Measurements from ENCODE around the gene SYDE1. TPM values are rescaled to one million over a fixed set of nuclear protein-coding genes. Genes with fewer than 3 reads are reported as not detected.

Gene SYDE1
- total and polyA plus RNA-seq, 10 of the 15 experiments (the other 5 are each of a cell fraction or from before 2014, with no cell fraction given), result not detected

- H3K79me2 ChIP-seq (ENCODE audit: control insufficient read depth, insufficient read depth, low read length), result no peaks in the 10 kb centered on the region
- FAIRE-seq (no peak), DNase-seq (ENCODE audit: low read depth, low spot score) (no peak), ATAC-seq (no peak)
- no peaks in the 10 kb centered on the region for H3K4me1 ChIP-seq (ENCODE audit: control insufficient read depth, insufficient read depth, low read length)
- in situ Hi-C loops (cut with MboI) (no loop called here), intact Hi-C loops (cut with micrococcal nuclease; ENCODE audit: unreplicated experiment) (no loop called here)
- RAD21 ChIA-PET (ENCODE audit: unreplicated experiment), result no interaction called here
- no peak overlapping the region for H2AFZ ChIP-seq (ENCODE audit: control insufficient read depth, low read depth, low read length)
- no peaks in the 10 kb centered on the region; the same call in 2 of the 3 replicates for H3K9me3 ChIP-seq (replicated peaks; ENCODE audit: control insufficient read depth, insufficient read depth, low read length)
- no peak overlapping the region for H3K9ac ChIP-seq (ENCODE audit: control insufficient read depth, insufficient read depth, low read length)
- POLR2A ChIA-PET, result no interaction called here
- no peaks in the 10 kb centered on the region for H4K20me1 ChIP-seq (ENCODE audit: control insufficient read depth, insufficient read depth)
- H3K36me3 ChIP-seq (ENCODE audit: control insufficient read depth in 2 of 2, insufficient read depth in 2 of 2, low read length in 1 of 2), result no peaks in the 10 kb centered on the region
- no TSS peak for BruUV-seq (replicated peaks)
- H3K27ac ChIP-seq (ENCODE audit: control insufficient read depth, insufficient read depth), result no peak overlapping the region
- no peaks in the 10 kb centered on the region for H3K27me3 ChIP-seq (replicated peaks in 1 of 2; ENCODE audit: control insufficient read depth in 2 of 2, insufficient read depth in 2 of 2, low read length in 1 of 2)
- no peak overlapping the region for H3K4me3 ChIP-seq
- SMC1A ChIA-PET (ENCODE audit: uncharacterized antibody, unreplicated experiment), result no interaction called here
- no peak overlapping the region for H3K4me2 ChIP-seq (ENCODE audit: control insufficient read depth, insufficient read depth)
- 36% methylated on average over 3 of the region's 3 CpGs for WGBS (ENCODE audit: insufficient coverage, insufficient replicate concordance, low lambda C conversion rate, missing lambda C conversion rate)
- no peak for TF ChIP-seq HSF1 (IDR thresholded peaks at IDR 0.05; ENCODE audit: low read depth, low read length)
- no peak for TF ChIP-seq TBL1XR1 (IDR thresholded peaks at IDR 0.05; ENCODE audit: low read depth, low read length)
- CTCF ChIA-PET, result interaction anchor here (0.6 to 3.6 kb wide), 3 partner anchors 14 to 207 kb away, joined by 3 to 52 read pairs (median 3); no protein-coding TSS in a partner anchor
These were observed 8.1 kb upstream of the SYDE1 start for GRCh38 chr19:15099017-15099582.

- in situ Hi-C loops (cut with MboI), result no loop called here
- no peak overlapping the region for H3K27ac ChIP-seq (ENCODE audit: control insufficient read depth, insufficient read depth)
- DNase-seq (ENCODE audit: low read depth, low spot score), result no peak
- no peaks in the 10 kb centered on the region; the same call in 2 of the 3 replicates for H3K9me3 ChIP-seq (replicated peaks; ENCODE audit: control insufficient read depth, insufficient read depth, low read length)
- H3K4me1 ChIP-seq (ENCODE audit: control insufficient read depth, insufficient read depth, low read length), result no peaks in the 10 kb centered on the region
- 31% methylated on average over 3 of the region's 3 CpGs for WGBS (ENCODE audit: insufficient coverage, insufficient replicate concordance, low lambda C conversion rate, missing lambda C conversion rate)
- ChIA-PET CTCF (interaction anchor here (0.6 to 3.6 kb wide), 18 partner anchors 9 to 564 kb away, joined by 3 to 52 read pairs (median 4); partner anchors contain the start of genes AKAP8L and OR1I1), RAD21 (ENCODE audit: unreplicated experiment) (interaction anchor here (0.5 to 2.0 kb wide), 4 partner anchors 9 to 500 kb away, joined by 3 to 10 read pairs (median 5); no protein-coding TSS in a partner anchor), POLR2A (no interaction called here), SMC1A (ENCODE audit: uncharacterized antibody, unreplicated experiment) (interaction anchor here (0.7 to 1.9 kb wide), 5 partner anchors 24 to 454 kb away, joined by 3 to 6 read pairs (median 4); a partner anchor contains a TSS)
- intact Hi-C loops (cut with micrococcal nuclease; ENCODE audit: unreplicated experiment), result no loop called here
- H3K27me3 ChIP-seq (replicated peaks in 1 of 2; ENCODE audit: control insufficient read depth in 2 of 2, insufficient read depth in 2 of 2, low read length in 1 of 2), result no peaks in the 10 kb centered on the region
- H3K4me2 ChIP-seq (ENCODE audit: control insufficient read depth, insufficient read depth), result no peak overlapping the region
- H2AFZ ChIP-seq (ENCODE audit: control insufficient read depth, low read depth, low read length), result no peak overlapping the region
- H3K4me3 ChIP-seq, result no peak overlapping the region
- H3K36me3 ChIP-seq (ENCODE audit: control insufficient read depth in 2 of 2, insufficient read depth in 2 of 2, low read length in 1 of 2), result no peaks in the 10 kb centered on the region
- no peaks in the 10 kb centered on the region for H3K79me2 ChIP-seq (ENCODE audit: control insufficient read depth, insufficient read depth, low read length)
- no TSS peak for BruUV-seq (replicated peaks)
- H3K9ac ChIP-seq (ENCODE audit: control insufficient read depth, insufficient read depth, low read length), result no peak overlapping the region
- no peak for FAIRE-seq
- ATAC-seq, result peak; percentile 66
- H4K20me1 ChIP-seq (ENCODE audit: control insufficient read depth, insufficient read depth), result no peaks in the 10 kb centered on the region
- no peak for TF ChIP-seq CEBPB (IDR thresholded peaks at IDR 0.05; ENCODE audit: borderline replicate concordance in 1 of 2, low read depth in 2 of 2, low read length in 2 of 2)
- peak; percentile 48 for TF ChIP-seq RAD21 (IDR thresholded peaks at IDR 0.05; ENCODE audit: insufficient read depth, low read depth, low read length)
- peak; percentile 48 to 74 (median 62) for TF ChIP-seq CTCF (IDR thresholded peaks at IDR 0.05 in 2 of 3, conservative IDR thresholded peaks at IDR 0.05 in 1 of 3; ENCODE audit: control insufficient read depth in 2 of 3, extremely low read depth in 1 of 3, insufficient read depth in 1 of 3, low read depth in 3 of 3, low read length in 3 of 3)
These were observed 5.6 kb upstream of the SYDE1 start for GRCh38 chr19:15101479-15102082.
